Breast epithelium (tissue), 4 donors: ENCODE data around the gene OSR1. TPM values are rescaled to one million over a fixed set of nuclear protein-coding genes. Genes with fewer than 3 reads are reported as not detected.
A peak's percentile ranks its signal among the peaks of the same experiment; 100 is the strongest.

Experiments
- DNase-seq, 2 donors: peaks; one replicate each; pipeline ENCODE4 v3.0.0-alpha.2; 2019; ENCODE audit warnings: low spot score in 2 of 2
- H3K27ac ChIP-seq, 2 donors: fragments of 200-600 bp; sonication (generic) in 1 of 2; one replicate each; pipeline ENCODE4 v1.5.1; 2016 to 2019; ENCODE audit warnings: mild to moderate bottlenecking in 1 of 2
- H3K27me3 ChIP-seq, 2 donors: fragments of 200-600 bp; sonication (generic) in 1 of 2; one replicate each; pipeline versions ENCODE4 v1.5.1 to v1.6.0; 2017 to 2019; ENCODE audit warnings: control low read depth in 1 of 2, mild to moderate bottlenecking in 1 of 2
- H3K36me3 ChIP-seq: fragments of 200-600 bp; one replicate; pipeline ENCODE4 v1.5.1; 2019
- H3K4me1 ChIP-seq, 2 donors: fragments of 200-600 bp; sonication (generic); one replicate each; pipeline ENCODE4 v1.5.1; 2016 to 2019; ENCODE audit warnings: control low read depth in 1 of 2
- H3K4me3 ChIP-seq, 3 donors: fragments of 200-600 bp; sonication (generic); 1 replicate in 2 of 3; 2 replicates in 1 of 3; pipeline ENCODE4 v1.5.1; 2016 to 2019; ENCODE audit warnings: mild to moderate bottlenecking in 3 of 3, moderate library complexity in 2 of 3
- H3K9me3 ChIP-seq, 2 donors: fragments of 200-600 bp; sonication (generic) in 1 of 2; one replicate each; pipeline ENCODE4 v1.5.1; 2016 to 2019; ENCODE audit warnings: control low read depth in 1 of 2
- CTCF ChIP-seq, 3 donors: fragments of 450-650 bp; IDR thresholded peaks; one replicate each; pipeline ENCODE4 v1.5.1; 2016 to 2017; ENCODE audit warnings: antibody characterized with exemption in 3 of 3, mild to moderate bottlenecking in 3 of 3, moderate library complexity in 3 of 3
- POLR2A ChIP-seq: fragments of 450-650 bp; IDR thresholded peaks from one replicate; pipeline ENCODE4 v1.6.1; 2016; ENCODE audit warnings: antibody characterized with exemption, mild to moderate bottlenecking, moderate library complexity
- POLR2AphosphoS5 ChIP-seq, 3 donors: sonication (generic); formaldehyde crosslinking; IDR thresholded peaks; one replicate each; pipeline ENCODE4 v1.6.1; 2017; ENCODE audit warnings: antibody characterized with exemption in 3 of 3
- intact Hi-C: fragments of 100-400 bp; cut with DNase I; formaldehyde crosslinking; loops from one replicate; pipeline ENCODE4 v1.15.1; 2023; ENCODE audit warnings: low total_unique reads
- total RNA-seq, 3 donors: library from RNA; depleted of rRNA; stranded (reverse); fragments of >200 nt; gene quantifications; one replicate each; pipeline ENCODE4 v1.1.0, GENCODE V29; 2016

Gene OSR1
- total RNA-seq, 3 donors from 2014 or later, result 18.7 to 40.0 (median 34.1) TPM

DNA sequence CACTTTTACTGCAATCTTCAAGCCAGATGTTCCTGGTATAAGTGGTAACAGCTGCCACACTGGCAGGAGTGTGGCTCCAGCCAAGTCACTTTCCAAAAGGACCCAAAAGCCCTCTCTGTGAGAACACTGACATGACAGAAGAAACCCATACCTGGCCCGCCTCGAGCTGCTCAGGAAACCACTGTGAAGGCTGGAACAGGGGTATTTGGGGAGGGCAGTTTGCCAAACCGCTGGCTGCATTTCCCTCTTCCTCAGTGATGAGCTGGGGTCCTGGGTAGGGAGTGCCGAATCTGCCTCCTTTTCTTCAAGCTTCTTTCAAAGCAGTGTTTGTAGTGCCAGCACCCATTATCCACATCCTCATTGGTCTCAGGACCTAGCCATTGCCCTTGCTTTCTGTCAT lies 10.3 kb upstream of the OSR1 start:
- TF ChIP-seq POLR2A, result no peak
- no peak for TF ChIP-seq POLR2AphosphoS5 (IDR thresholded peaks at IDR 0.05)
- no peak for TF ChIP-seq CTCF (IDR thresholded peaks at IDR 0.05)
- no peak overlapping the region for H3K27ac ChIP-seq
- no peaks in the 10 kb centered on the region for H3K36me3 ChIP-seq
- H3K27me3 ChIP-seq, result peaks cover 0 to 4% of the 10 kb centered on the region in 2 donors
- H3K9me3 ChIP-seq, result no peaks in the 10 kb centered on the region
- H3K4me3 ChIP-seq, result no peak overlapping the region
- intact Hi-C loops, result no loop called here
- DNase-seq, result no peak
- no peaks in the 10 kb centered on the region for H3K4me1 ChIP-seq

GRCh38 chr2:19367326-19367725 lies 8.9 kb upstream of the OSR1 start:
- H3K27me3 ChIP-seq, result peaks cover 0 to 8% of the 10 kb centered on the region in 2 donors
- H3K9me3 ChIP-seq, result no peaks in the 10 kb centered on the region
- intact Hi-C loops, result no loop called here
- no peak overlapping the region for H3K4me3 ChIP-seq
- no peak overlapping the region for H3K27ac ChIP-seq
- no peak for DNase-seq
- H3K36me3 ChIP-seq, result no peaks in the 10 kb centered on the region
- TF ChIP-seq CTCF (IDR thresholded peaks at IDR 0.05) (no peak), POLR2A (no peak), POLR2AphosphoS5 (IDR thresholded peaks at IDR 0.05) (no peak)
- no peaks in the 10 kb centered on the region for H3K4me1 ChIP-seq

DNA sequence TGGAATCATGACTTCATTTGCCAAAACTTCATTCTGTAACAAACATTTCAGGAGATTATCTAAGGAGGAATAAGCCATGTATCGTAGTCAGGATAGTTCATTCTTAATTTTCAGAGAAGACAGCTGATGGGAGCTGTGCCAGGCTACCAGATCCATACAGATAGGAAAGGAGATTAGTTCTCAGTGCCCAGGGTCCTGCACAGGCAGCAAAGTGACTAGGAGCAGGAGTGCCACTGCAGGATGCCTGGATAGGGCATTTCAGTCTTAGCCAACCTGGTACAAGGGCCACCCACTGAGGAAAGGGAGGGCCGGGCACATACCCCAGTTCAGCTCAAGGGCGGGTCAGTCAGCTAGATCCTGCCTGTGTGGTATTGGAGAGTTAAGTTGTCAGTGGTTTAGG lies 6.7 kb upstream of the OSR1 start:
- intact Hi-C loops, result no loop called here
- Histone ChIP-seq H3K9me3 (no peaks in the 10 kb centered on the region), H3K4me1 (no peaks in the 10 kb centered on the region), H3K27ac (no peak overlapping the region), H3K27me3 (peaks cover 0 to 8% of the 10 kb centered on the region in 2 donors), H3K36me3 (no peaks in the 10 kb centered on the region), H3K4me3 (no peak overlapping the region)
- DNase-seq, result no peak
- TF ChIP-seq POLR2AphosphoS5 (IDR thresholded peaks at IDR 0.05) (no peak), CTCF (IDR thresholded peaks at IDR 0.05) (no peak), POLR2A (no peak)

DNA sequence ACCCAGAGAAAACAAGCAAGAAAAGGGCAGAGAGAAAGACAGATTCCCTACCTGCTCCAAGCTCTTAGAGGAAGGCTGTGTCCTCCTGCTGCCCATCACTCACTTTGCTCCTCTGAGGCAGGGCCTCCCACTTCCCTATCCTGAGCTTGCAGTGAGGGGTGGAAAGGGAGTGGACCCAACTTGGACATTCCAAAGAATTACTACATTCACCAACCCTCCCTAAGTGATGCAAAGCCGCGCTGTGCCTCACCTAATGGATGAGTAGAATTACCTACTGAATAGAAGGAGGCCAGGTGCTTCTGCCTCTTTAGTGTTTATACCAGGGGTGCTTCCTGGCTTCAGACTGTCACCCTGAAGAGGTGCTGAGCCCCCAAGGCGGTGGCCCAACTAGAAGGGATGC lies 5.6 kb upstream of the OSR1 start:
- Histone ChIP-seq H3K27me3 (peaks cover 0 to 10% of the 10 kb centered on the region in 2 donors), H3K36me3 (no peaks in the 10 kb centered on the region)
- no peak for TF ChIP-seq POLR2A
- no peak for TF ChIP-seq CTCF (IDR thresholded peaks at IDR 0.05)
- TF ChIP-seq POLR2AphosphoS5 (IDR thresholded peaks at IDR 0.05), result no peak

DNA sequence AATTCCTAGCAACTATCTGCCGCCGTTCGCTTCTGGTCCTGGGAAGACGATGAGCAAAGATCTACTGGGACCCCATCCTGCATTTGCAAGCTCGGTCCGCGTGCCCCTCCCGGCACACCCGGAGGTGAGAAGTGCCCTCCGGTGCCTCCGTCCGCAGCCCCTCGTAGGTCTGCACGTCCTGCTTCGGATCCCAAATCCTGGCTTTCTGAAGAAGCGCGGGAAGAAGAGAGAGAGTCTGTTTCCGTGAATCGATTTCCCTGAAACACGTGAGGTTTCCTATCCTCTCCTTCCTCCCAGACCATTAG lies 5.0 kb upstream of the OSR1 start:
- Histone ChIP-seq H3K4me1 (no peaks in the 10 kb centered on the region), H3K27ac (peak overlapping the region; percentile 51 to 54), H3K9me3 (no peaks in the 10 kb centered on the region), H3K36me3 (no peaks in the 10 kb centered on the region), H3K4me3 (peak overlapping the region; percentile 46 to 71 (median 64)), H3K27me3 (peaks cover 0 to 13% of the 10 kb centered on the region in 2 donors)
- intact Hi-C loops, result no loop called here
- DNase-seq, result no peak
- no peak for TF ChIP-seq CTCF (IDR thresholded peaks at IDR 0.05)
- TF ChIP-seq POLR2AphosphoS5 (IDR thresholded peaks at IDR 0.05), result no peak
- TF ChIP-seq POLR2A, result no peak

More for the DNA sequence above, 5.6 kb upstream of the OSR1 start:
- no peak for DNase-seq
- no peaks in the 10 kb centered on the region for H3K4me1 ChIP-seq
- H3K27ac ChIP-seq, result no peak overlapping the region
- intact Hi-C loops, result no loop called here
- H3K4me3 ChIP-seq, result peak overlapping the region in 2 of 3 donors; percentile 64 to 71
- no peaks in the 10 kb centered on the region for H3K9me3 ChIP-seq
